Hair follicle dermal papilla cell (primary cell): ENCODE data around the gene MICOS13. TPM values are rescaled to one million over a fixed set of nuclear protein-coding genes. Genes with fewer than 3 reads are reported as not detected.

Experiments
- total RNA-seq: library from RNA; depleted of rRNA; stranded (reverse); fragments of >200 nt; gene quantifications from 2 replicates; pipeline ENCODE4 v1.2.3, GENCODE V29; 2012

The MICOS13 gene, protein sequence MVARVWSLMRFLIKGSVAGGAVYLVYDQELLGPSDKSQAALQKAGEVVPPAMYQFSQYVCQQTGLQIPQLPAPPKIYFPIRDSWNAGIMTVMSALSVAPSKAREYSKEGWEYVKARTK
- 24.7 and 27.2 TPM in 2 replicates for total RNA-seq

DNA sequence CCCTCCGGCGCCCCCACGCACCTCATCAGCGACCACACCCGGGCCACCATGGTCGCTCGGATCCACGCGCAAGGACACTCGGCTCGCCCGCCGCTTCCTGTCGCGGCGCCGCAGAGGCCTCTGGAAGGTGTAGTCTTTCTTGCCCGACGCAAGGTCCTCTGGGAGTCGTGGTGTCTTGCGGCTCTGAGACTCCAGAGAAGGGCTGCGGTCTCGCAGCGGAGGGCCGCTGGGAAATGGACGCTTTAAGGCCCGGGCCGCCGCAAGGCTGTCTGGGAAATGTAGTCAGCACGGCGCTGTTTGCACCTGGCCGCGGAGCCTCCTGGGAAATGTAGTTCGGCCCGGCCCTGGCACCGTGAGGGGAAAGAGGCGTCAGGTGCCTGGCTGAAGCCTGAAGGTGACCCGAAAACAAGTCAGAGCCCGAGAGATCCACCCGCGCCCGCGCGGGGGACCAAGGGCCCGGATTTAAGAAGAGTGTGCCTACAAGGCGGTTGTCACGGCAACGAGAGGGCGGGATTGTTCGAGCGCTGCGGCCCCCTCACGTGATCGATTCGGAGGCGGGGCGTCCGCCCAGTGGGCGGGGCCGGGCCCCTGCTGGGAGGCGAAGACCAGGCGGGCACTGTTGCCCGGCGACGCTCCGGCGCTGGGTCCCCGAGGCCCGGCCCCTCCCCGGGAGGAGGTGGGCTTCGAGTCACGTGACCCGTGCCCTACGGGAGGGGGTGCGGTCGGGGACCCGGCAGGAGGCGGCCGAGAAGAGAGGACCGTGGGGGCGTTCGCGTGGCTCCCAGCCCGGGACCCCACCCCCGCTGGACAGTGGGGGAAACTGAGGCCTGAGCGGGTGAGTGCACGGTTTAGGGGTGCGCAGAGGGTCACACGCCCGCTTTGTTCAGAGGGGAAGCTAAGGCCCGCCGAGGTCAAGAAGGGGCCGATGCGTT is at the start of gene MICOS13, which contains the start of gene HSD11B1L:
Gene MICOS13 (minus strand): TSS at position 80 of the 932 bp plus-strand sequence. CDS start 30 bp downstream, at position 50.
Gene HSD11B1L (plus strand): TSS at position 591 of the 932 bp plus-strand sequence. CDS start 3,806 bp downstream, outside the sequence.

GRCh38 chr19:5719961-5720790 is 39.9 kb upstream of the MICOS13 start, which contains the start of the genes CATSPERD and LONP1:
Gene CATSPERD, plus strand, starts transcription at chr19:5720637. Its CDS starts 101 bp downstream, at chr19:5720738.
Gene LONP1, minus strand, starts transcription at chr19:5720146. Its CDS starts 14 bp downstream, at chr19:5720132.

DNA sequence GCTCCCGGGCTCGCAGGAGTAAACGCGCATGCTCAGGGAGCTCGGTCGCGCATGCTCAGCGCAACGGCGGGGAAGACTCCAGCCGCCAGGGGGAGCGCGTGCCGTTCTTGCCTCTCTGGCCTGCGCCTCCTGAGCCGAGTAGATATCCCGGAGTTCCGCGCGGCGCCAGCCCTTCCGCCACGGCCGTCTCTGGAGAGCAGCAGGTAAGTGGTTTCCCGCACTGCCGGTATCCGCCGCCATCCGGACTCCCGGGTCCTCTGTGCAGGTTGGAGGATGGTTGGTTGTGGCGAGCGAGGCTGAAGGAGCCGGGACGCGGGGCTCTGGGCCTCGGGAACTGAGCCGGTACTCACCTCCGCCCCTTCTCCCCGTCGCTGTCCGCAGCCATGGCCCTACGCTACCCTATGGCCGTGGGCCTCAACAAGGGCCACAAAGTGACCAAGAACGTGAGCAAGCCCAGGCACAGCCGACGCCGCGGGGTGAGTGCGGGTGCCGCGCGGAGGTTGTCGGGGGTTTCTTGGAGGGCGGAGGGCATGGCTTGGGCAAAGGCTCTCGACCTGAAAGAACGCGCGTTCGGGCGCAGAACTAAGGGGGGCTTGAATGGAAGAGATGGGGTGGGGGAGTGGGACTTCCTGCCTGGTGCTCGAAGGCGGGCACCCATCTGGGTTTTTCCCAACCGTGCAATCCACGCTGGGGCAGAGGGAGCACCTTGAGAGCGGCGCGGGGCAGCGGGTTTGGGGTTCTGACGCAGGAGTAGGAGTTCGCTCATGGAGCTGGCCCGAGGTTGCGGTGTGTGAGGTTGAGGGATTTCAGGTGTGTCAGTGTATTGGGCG is 10.0 kb upstream of the MICOS13 start, which contains the start of gene RPL36:
Gene RPL36 (plus strand): TSS at position 171 of the 830 bp plus-strand sequence. CDS start 213 bp downstream, at position 384.

Other genes starting within 250 kb of the MICOS13 start
- gene ZNRF4, start 225.1 kb downstream of the MICOS13 start, total RNA-seq, result not detected in 2 replicates
- under 0.01 TPM in 2 replicates for gene TINCR, start 112.6 kb downstream of the MICOS13 start, total RNA-seq
- 27.3 and 29.8 TPM in 2 replicates for gene SAFB2, start 57.7 kb downstream of the MICOS13 start, total RNA-seq
- 29.4 and 39.0 TPM in 2 replicates for gene SAFB, start 57.4 kb downstream of the MICOS13 start, total RNA-seq
- 14.1 and 15.2 TPM in 2 replicates for gene HSD11B1L, start 511 bp upstream of the MICOS13 start, total RNA-seq
- 142 and 198 TPM in 2 replicates for gene RPL36, start 9.8 kb upstream of the MICOS13 start, total RNA-seq
- gene LONP1, start 39.6 kb upstream of the MICOS13 start, total RNA-seq, result 96.9 and 103 TPM in 2 replicates
- under 0.01 TPM in 1 of 2 replicates, not detected in the other for gene CATSPERD, start 40.1 kb upstream of the MICOS13 start, total RNA-seq
- gene PRR22, start 104.2 kb upstream of the MICOS13 start, total RNA-seq, result 0.49 and 1.1 TPM in 2 replicates
- 26.3 and 30.7 TPM in 2 replicates for gene DUS3L, start 110.6 kb upstream of the MICOS13 start, total RNA-seq
- gene NRTN, start 124.6 kb upstream of the MICOS13 start, total RNA-seq, result 0.16 TPM in 1 of 2 replicates, not detected in the other
- gene FUT6, start 159.2 kb upstream of the MICOS13 start, total RNA-seq, result not detected in 2 replicates
- not detected in 2 replicates for gene FUT3, start 170.9 kb upstream of the MICOS13 start, total RNA-seq
- not detected in 2 replicates for gene FUT5, start 190.0 kb upstream of the MICOS13 start, total RNA-seq
- 184 and 238 TPM in 2 replicates for gene NDUFA11, start 223.3 kb upstream of the MICOS13 start, total RNA-seq
- 10.8 and 11.5 TPM in 2 replicates for gene VMAC, start 224.4 kb upstream of the MICOS13 start, total RNA-seq
- gene CAPS, start 233.7 kb upstream of the MICOS13 start, total RNA-seq, result 27.9 and 31.5 TPM in 2 replicates